ENCODE results near the gene PHC2.
A peak's percentile ranks its signal among the peaks of the same experiment; 100 is the strongest.

PHC2 gene

GRCh38 chr1:33462405-33463164, 31.7 kb upstream of the PHC2 start:
- TF ChIP-seq, protein P1, sequence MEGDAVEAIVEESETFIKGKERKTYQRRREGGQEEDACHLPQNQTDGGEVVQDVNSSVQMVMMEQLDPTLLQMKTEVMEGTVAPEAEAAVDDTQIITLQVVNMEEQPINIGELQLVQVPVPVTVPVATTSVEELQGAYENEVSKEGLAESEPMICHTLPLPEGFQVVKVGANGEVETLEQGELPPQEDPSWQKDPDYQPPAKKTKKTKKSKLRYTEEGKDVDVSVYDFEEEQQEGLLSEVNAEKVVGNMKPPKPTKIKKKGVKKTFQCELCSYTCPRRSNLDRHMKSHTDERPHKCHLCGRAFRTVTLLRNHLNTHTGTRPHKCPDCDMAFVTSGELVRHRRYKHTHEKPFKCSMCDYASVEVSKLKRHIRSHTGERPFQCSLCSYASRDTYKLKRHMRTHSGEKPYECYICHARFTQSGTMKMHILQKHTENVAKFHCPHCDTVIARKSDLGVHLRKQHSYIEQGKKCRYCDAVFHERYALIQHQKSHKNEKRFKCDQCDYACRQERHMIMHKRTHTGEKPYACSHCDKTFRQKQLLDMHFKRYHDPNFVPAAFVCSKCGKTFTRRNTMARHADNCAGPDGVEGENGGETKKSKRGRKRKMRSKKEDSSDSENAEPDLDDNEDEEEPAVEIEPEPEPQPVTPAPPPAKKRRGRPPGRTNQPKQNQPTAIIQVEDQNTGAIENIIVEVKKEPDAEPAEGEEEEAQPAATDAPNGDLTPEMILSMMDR (conservative IDR thresholded peaks at IDR 0.05): no peak
- H3K27ac ChIP-seq: no peak overlapping the region

DNA sequence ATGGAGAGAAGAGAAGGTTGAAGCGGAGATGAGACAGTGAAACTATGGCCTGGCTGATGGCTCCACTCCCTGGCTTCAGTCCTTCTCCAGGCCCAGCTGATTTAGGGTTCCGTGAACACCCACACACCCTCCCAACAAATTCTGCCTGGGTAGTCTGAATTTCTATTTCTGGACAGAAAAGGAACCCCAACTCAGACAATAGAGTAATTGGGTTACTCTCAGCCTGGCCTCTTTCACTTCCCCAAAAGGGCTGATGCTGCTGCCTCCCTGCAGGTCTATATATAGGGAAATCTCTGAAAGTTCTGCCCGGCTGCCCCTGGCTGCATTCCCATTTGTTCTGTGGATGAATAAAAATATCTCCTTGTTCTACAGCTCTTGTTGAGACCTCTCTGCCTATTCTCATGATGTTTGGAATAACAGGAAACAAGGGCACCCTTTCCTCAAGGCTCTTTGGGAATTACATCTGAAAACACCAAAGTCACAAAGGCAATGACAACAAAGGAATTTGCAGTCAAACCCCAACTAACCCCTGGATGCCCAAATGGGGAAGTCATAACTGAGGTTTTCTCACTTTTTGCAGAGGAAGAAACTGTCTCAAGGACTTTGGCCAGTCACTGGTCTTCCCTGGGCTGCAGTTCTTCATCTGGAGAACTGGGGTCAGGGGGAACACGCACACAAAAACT, 30.2 kb upstream of the PHC2 start:
- no peak overlapping the region for H3K27ac ChIP-seq
- TF ChIP-seq, protein P1 (conservative IDR thresholded peaks at IDR 0.05): no peak

DNA sequence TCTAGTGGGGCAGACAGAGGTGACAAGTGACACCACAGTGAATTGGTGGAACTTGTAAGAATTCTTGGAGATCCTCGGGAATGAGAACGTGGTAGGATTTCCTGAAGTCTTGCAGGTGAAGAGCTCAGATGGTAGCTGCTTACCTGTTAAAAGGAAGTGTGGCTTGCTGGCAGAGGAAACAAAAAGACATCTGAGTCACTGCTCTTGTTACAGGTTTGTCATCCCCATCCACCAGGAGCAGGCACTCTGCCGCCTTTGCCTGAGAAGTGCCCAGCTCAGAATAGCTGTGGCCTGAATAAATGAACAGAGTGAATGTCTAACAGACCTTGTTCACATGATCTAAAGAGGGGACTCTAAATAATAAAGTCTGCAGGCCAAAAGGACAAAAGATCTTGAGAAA, 29.2 kb upstream of the PHC2 start:
- no peak overlapping the region for H3K27ac ChIP-seq

DNA sequence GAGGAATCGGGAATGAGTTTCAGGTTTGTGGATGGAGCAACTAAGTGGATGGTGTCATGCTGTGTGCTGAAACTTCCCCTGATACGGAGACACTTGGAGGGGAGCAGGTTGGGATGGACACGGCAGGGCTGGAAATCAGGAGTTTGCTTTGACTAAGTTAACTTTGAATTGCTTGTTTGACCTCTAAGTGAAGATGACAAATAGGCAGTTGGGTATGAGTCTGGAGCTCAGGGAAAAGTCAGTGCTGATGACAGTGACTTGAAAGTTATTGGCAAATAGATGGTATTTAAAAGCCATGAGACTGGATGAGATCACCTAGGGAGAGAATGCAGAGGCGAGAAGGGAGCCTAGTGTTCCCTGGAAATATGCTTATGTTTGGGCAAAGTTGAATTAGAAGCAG, 28.8 kb upstream of the PHC2 start:
- no peak overlapping the region for H3K27ac ChIP-seq
- TF ChIP-seq, protein P1 (conservative IDR thresholded peaks at IDR 0.05): no peak

More for the DNA sequence above, 29.2 kb upstream of the PHC2 start:
- TF ChIP-seq, protein P1 (conservative IDR thresholded peaks at IDR 0.05): no peak

- no peak overlapping the region for H3K27ac ChIP-seq
- TF ChIP-seq, protein P1 (conservative IDR thresholded peaks at IDR 0.05): no peak
Observed at GRCh38 chr1:33456502-33456886, 25.6 kb upstream of the PHC2 start.

GRCh38 chr1:33455539-33456501, 24.9 kb upstream of the PHC2 start:
- TF ChIP-seq, protein P1 (conservative IDR thresholded peaks at IDR 0.05): peak; percentile 91

More at GRCh38 chr1:33455539-33456501, 24.9 kb upstream of the PHC2 start:
- peak overlapping the region; percentile 50 for H3K27ac ChIP-seq
